ENCODE results near the gene MUSK.

Gene MUSK

GRCh38 chr9:110809038-110809595 is 140.5 kb downstream of the MUSK start:
- no peak overlapping the region for H3K9ac ChIP-seq (ENCODE audit: low read depth, low read length)
- no peaks in the 10 kb centered on the region for H4K20me1 ChIP-seq (ENCODE audit: insufficient read depth, low read length)
- no peak for DNase-seq
- no peak overlapping the region for H3K4me3 ChIP-seq (ENCODE audit: low read depth in 1 of 2, low read length in 2 of 2)
- H3K4me1 ChIP-seq (ENCODE audit: insufficient read depth, low read length) = no peaks in the 10 kb centered on the region
- H3K79me2 ChIP-seq (ENCODE audit: insufficient read depth, low read length) = no peaks in the 10 kb centered on the region
- H3K27me3 ChIP-seq (ENCODE audit: insufficient read depth, low read length, poor library complexity) = no peaks in the 10 kb centered on the region
- H3K36me3 ChIP-seq (ENCODE audit: insufficient read depth, low read length) = no peaks in the 10 kb centered on the region
- no peaks in the 10 kb centered on the region for H3K9me3 ChIP-seq (ENCODE audit: insufficient read depth, low read length, severe bottlenecking)
- no peak overlapping the region for H3K27ac ChIP-seq (ENCODE audit: low read length)
- TF ChIP-seq CTCF (IDR thresholded peaks at IDR 0.05; ENCODE audit: borderline replicate concordance, extremely low read depth, low read length, poor library complexity, severe bottlenecking) = no peak
- TF ChIP-seq EZH2 (IDR thresholded peaks at IDR 0.05; ENCODE audit: borderline replicate concordance, low read depth, low read length, severe bottlenecking) = no peak
- H3K4me2 ChIP-seq (ENCODE audit: insufficient read depth, low read length) = no peak overlapping the region
- no peak for ATAC-seq (ENCODE audit: insufficient read depth, low read depth)
- no peak overlapping the region for H2AFZ ChIP-seq (ENCODE audit: low read depth, low read length)

GRCh38 chr9:110810262-110810976 is 141.8 kb downstream of the MUSK start:
- no peaks in the 10 kb centered on the region for H3K4me1 ChIP-seq (ENCODE audit: insufficient read depth, low read length)
- no peak overlapping the region for H2AFZ ChIP-seq (ENCODE audit: low read depth, low read length)
- H3K79me2 ChIP-seq (ENCODE audit: insufficient read depth, low read length) = no peaks in the 10 kb centered on the region
- ATAC-seq (ENCODE audit: insufficient read depth, low read depth) = no peak
- no peak overlapping the region for H3K27ac ChIP-seq (ENCODE audit: low read length)
- TF ChIP-seq EZH2 (IDR thresholded peaks at IDR 0.05; ENCODE audit: borderline replicate concordance, low read depth, low read length, severe bottlenecking) = no peak
- no peak for TF ChIP-seq CTCF (IDR thresholded peaks at IDR 0.05; ENCODE audit: borderline replicate concordance, extremely low read depth, low read length, poor library complexity, severe bottlenecking)
- no peak overlapping the region for H3K9ac ChIP-seq (ENCODE audit: low read depth, low read length)
- no peaks in the 10 kb centered on the region for H4K20me1 ChIP-seq (ENCODE audit: insufficient read depth, low read length)
- DNase-seq = no peak
- H3K4me2 ChIP-seq (ENCODE audit: insufficient read depth, low read length) = no peak overlapping the region
- H3K4me3 ChIP-seq (ENCODE audit: low read depth in 1 of 2, low read length in 2 of 2) = no peak overlapping the region
- H3K36me3 ChIP-seq (ENCODE audit: insufficient read depth, low read length) = no peaks in the 10 kb centered on the region
- H3K27me3 ChIP-seq (ENCODE audit: insufficient read depth, low read length, poor library complexity) = no peaks in the 10 kb centered on the region
- no peaks in the 10 kb centered on the region for H3K9me3 ChIP-seq (ENCODE audit: insufficient read depth, low read length, severe bottlenecking)

GRCh38 chr9:110812886-110813285 is 144.3 kb downstream of the MUSK start:
- H3K4me2 ChIP-seq (ENCODE audit: insufficient read depth, low read length) = no peak overlapping the region
- no peaks in the 10 kb centered on the region for H3K79me2 ChIP-seq (ENCODE audit: insufficient read depth, low read length)
- H3K36me3 ChIP-seq (ENCODE audit: insufficient read depth, low read length) = no peaks in the 10 kb centered on the region
- H3K27ac ChIP-seq (ENCODE audit: low read length) = no peak overlapping the region
- TF ChIP-seq CTCF (IDR thresholded peaks at IDR 0.05; ENCODE audit: borderline replicate concordance, extremely low read depth, low read length, poor library complexity, severe bottlenecking) (no peak), EZH2 (IDR thresholded peaks at IDR 0.05; ENCODE audit: borderline replicate concordance, low read depth, low read length, severe bottlenecking) (no peak)
- no peaks in the 10 kb centered on the region for H3K27me3 ChIP-seq (ENCODE audit: insufficient read depth, low read length, poor library complexity)
- H3K9me3 ChIP-seq (ENCODE audit: insufficient read depth, low read length, severe bottlenecking) = no peaks in the 10 kb centered on the region
- H3K4me1 ChIP-seq (ENCODE audit: insufficient read depth, low read length) = no peaks in the 10 kb centered on the region
- H3K9ac ChIP-seq (ENCODE audit: low read depth, low read length) = no peak overlapping the region
- H3K4me3 ChIP-seq (ENCODE audit: low read depth in 1 of 2, low read length in 2 of 2) = no peak overlapping the region
- H2AFZ ChIP-seq (ENCODE audit: low read depth, low read length) = no peak overlapping the region
- no peaks in the 10 kb centered on the region for H4K20me1 ChIP-seq (ENCODE audit: insufficient read depth, low read length)
- DNase-seq (no peak), ATAC-seq (ENCODE audit: insufficient read depth, low read depth) (no peak)
